Activated naive CD8-positive, alpha-beta T cell treated with anti-CD3 and anti-CD28 coated beads for 36 hours (primary cell): Measurements from ENCODE around the gene EHMT2. TPM values are rescaled to one million over a fixed set of nuclear protein-coding genes. Genes with fewer than 3 reads are reported as not detected.
"Not testable (repeated sequence)": the region's sequence is repeated elsewhere in the genome, so short reads cannot be mapped to it uniquely, and the experiment has no call there.

ENCODE experiments used
- DNase-seq: peaks from one replicate; pipeline ENCODE4 v3.0.0; 2021
- H3K27ac Mint-ChIP-seq: one replicate; pipeline ENCODE4 v1.8.0; 2022; ENCODE audit warnings: mild to moderate bottlenecking, moderate library complexity, mixed read lengths
- H3K27me3 Mint-ChIP-seq: one replicate; pipeline ENCODE4 v1.8.0; 2022; ENCODE audit warnings: mild to moderate bottlenecking, mixed read lengths
- H3K36me3 Mint-ChIP-seq: one replicate; pipeline ENCODE4 v1.8.0; 2021; ENCODE audit warnings: mild to moderate bottlenecking, mixed read lengths
- H3K4me1 Mint-ChIP-seq: one replicate; pipeline ENCODE4 v1.8.0; 2021; ENCODE audit warnings: mixed read lengths
- H3K4me3 Mint-ChIP-seq: one replicate; pipeline ENCODE4 v1.8.0; 2022; ENCODE audit warnings: mild to moderate bottlenecking, moderate library complexity, mixed read lengths
- H3K9me3 Mint-ChIP-seq: one replicate; pipeline ENCODE4 v1.8.0; 2022; ENCODE audit warnings: mixed read lengths
- total RNA-seq, 2 experiments: library from RNA; stranded (reverse); gene quantifications; one replicate each; pipeline ENCODE4 v1.2.3, GENCODE V29; 2021

Gene EHMT2
- total RNA-seq, 2 experiments from 2014 or later: 63.4 to 64.0 TPM

GRCh38 chr6:31927242-31927862 is 29.9 kb upstream of the EHMT2 start, which contains the start of gene C2:
C2 (plus strand) TSS chr6:31927717; CDS start chr6:31927753, 36 bp downstream.
- H3K9me3 Mint-ChIP-seq: no peaks in the 10 kb centered on the region
- H3K36me3 Mint-ChIP-seq: no peaks in the 10 kb centered on the region
- H3K4me1 Mint-ChIP-seq: peaks cover 2% of the 10 kb centered on the region
- H3K4me3 Mint-ChIP-seq: no peak within 1 kb of the TSS
- no peak for DNase-seq
- H3K27me3 Mint-ChIP-seq: no peaks in the 10 kb centered on the region
- H3K27ac Mint-ChIP-seq: no peak within 1 kb of the TSS

GRCh38 chr6:31922942-31923341 is 25.4 kb upstream of the EHMT2 start:
- Mint-ChIP-seq H3K4me1 (peaks cover 2% of the 10 kb centered on the region), H3K27ac (no peak overlapping the region)

DNA sequence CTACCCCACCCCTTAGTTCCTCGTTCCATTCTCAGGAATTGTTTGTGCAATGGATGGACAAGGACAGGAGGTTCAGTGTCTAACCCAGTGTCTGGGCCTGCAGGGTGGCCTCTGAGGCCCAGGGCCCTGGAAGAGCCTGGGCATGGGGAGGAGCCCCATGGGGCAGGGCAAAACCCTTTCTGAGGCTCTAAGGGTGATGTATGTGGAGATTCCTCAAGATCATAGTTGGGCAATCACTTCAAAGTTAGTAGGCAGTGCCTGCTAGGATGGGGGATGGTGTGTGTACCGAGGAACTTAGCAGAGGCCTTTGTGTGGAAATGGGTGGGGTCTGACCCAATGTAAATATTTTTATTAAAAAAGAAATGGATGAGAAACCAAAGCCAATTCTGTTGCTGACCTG is 23.3 kb upstream of the EHMT2 start:
- no peak overlapping the region for H3K27ac Mint-ChIP-seq
- no peaks in the 10 kb centered on the region for H3K36me3 Mint-ChIP-seq
- no peak for DNase-seq
- no peak overlapping the region for H3K4me3 Mint-ChIP-seq
- no peaks in the 10 kb centered on the region for H3K27me3 Mint-ChIP-seq
- peaks cover 2% of the 10 kb centered on the region for H3K4me1 Mint-ChIP-seq
- H3K9me3 Mint-ChIP-seq: no peaks in the 10 kb centered on the region

More at GRCh38 chr6:31922942-31923341, 25.4 kb upstream of the EHMT2 start:
- no peak overlapping the region for H3K4me3 Mint-ChIP-seq
- no peaks in the 10 kb centered on the region for H3K9me3 Mint-ChIP-seq
- H3K27me3 Mint-ChIP-seq: no peaks in the 10 kb centered on the region
- DNase-seq: no peak
- no peaks in the 10 kb centered on the region for H3K36me3 Mint-ChIP-seq

DNA sequence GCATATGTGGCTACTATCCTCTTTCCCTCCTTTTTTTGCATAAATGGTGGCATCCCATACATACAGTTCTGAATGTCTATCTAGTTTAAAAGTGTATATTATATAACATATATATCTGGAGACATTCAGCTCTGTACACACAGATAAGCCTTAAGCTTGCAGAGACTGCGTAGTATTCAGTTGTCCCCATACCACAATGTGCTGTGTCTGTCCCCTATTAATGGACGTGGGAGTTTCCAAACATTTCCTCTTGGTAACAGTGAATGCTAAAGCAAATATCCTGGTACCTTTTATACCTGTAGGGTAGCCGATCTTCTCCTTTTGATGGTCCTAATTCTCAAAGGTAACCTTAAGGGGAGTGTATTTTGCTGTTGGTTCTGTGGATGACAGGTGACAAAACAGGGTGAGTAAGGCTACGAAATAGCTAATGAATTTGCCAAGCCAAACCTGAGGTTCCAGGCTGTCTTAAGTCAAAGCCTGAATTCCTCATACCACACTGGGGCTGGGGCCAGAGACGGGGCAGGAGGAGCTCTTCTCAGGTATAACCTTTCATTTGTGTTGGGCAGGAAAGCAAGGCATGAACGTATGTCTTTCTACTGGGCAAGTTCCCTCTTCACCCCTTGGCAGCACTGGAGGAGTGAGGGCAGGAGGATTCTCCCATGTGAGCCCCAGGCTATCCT is 22.3 kb upstream of the EHMT2 start:
- H3K4me3 Mint-ChIP-seq: no peak overlapping the region
- no peaks in the 10 kb centered on the region for H3K9me3 Mint-ChIP-seq
- no peak for DNase-seq
- H3K36me3 Mint-ChIP-seq: no peaks in the 10 kb centered on the region
- no peaks in the 10 kb centered on the region for H3K4me1 Mint-ChIP-seq
- H3K27ac Mint-ChIP-seq: no peak overlapping the region
- no peaks in the 10 kb centered on the region for H3K27me3 Mint-ChIP-seq

DNA sequence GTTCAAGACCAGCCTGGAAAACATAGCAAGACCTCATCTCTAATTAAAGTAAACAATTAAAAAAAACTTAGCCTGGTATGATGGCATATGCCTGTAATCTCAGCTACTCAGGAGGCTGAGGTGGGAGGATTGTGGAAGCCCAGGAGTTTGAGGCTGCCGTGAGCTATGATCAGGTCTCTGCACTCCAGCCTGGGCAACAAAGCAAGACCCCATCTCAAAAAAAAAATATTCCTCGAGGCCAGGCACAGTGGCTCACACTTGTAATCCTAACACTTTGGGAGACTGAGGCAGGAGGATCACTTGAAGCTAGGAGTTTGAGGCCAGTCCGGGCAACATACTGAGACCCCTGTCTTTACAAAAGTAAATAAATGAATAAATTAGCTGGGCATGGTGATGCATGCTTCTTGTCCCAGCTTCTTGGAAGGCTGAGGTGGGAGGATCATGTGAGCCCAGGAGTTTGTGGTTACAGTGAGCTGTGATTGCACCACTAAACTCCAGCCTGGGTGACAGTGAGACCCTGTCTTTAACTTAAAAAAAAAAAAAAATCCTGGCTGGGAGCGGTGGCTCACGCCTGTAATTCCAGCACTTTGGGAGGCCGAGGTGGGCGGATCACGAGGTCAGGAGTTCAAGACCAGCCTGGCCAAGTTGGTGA is 20.7 kb upstream of the EHMT2 start:
- Mint-ChIP-seq H3K4me1 (no peaks in the 10 kb centered on the region), H3K9me3 (no peaks in the 10 kb centered on the region), H3K27ac (no peak overlapping the region), H3K36me3 (no peaks in the 10 kb centered on the region), H3K27me3 (no peaks in the 10 kb centered on the region), H3K4me3 (no peak overlapping the region)
- DNase-seq: no peak

DNA sequence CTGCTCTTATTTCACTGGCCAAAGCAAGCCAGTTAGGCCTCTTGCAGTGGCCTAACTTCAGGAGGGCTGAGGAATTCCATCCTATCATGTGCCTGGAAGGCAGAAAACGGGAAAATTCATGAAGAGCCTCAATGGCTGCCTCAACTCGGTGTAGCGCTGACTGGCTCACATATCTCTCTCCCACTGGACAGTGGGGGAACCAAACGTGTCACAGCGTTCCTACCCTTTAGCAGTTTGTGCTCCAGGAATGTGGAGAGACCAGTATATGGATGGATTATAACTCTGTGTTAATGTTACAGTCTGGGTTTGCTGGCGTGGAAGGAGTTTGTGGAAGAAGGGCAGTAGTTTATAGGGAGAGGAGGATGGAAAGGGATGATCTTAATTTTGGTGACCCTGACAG is 18.3 kb upstream of the EHMT2 start:
- Mint-ChIP-seq H3K9me3 (no peaks in the 10 kb centered on the region), H3K36me3 (no peaks in the 10 kb centered on the region), H3K4me3 (no peak overlapping the region), H3K4me1 (no peaks in the 10 kb centered on the region), H3K27ac (no peak overlapping the region), H3K27me3 (peaks cover 7% of the 10 kb centered on the region)
- no peak for DNase-seq

GRCh38 chr6:31915351-31915750 is 17.9 kb upstream of the EHMT2 start:
- Mint-ChIP-seq H3K4me1 (peaks cover under 1% of the 10 kb centered on the region), H3K4me3 (no peak overlapping the region), H3K27me3 (peaks cover 7% of the 10 kb centered on the region), H3K27ac (no peak overlapping the region), H3K9me3 (no peaks in the 10 kb centered on the region), H3K36me3 (no peaks in the 10 kb centered on the region)
- DNase-seq: no peak

- Mint-ChIP-seq H3K27me3 (peaks cover 11% of the 10 kb centered on the region), H3K9me3 (no peaks in the 10 kb centered on the region), H3K36me3 (no peaks in the 10 kb centered on the region), H3K4me1 (peaks cover 3% of the 10 kb centered on the region), H3K27ac (no peak overlapping the region), H3K4me3 (no peak overlapping the region)
- no peak for DNase-seq
Observed at GRCh38 chr6:31911826-31912585, 14.5 kb upstream of the EHMT2 start.

DNA sequence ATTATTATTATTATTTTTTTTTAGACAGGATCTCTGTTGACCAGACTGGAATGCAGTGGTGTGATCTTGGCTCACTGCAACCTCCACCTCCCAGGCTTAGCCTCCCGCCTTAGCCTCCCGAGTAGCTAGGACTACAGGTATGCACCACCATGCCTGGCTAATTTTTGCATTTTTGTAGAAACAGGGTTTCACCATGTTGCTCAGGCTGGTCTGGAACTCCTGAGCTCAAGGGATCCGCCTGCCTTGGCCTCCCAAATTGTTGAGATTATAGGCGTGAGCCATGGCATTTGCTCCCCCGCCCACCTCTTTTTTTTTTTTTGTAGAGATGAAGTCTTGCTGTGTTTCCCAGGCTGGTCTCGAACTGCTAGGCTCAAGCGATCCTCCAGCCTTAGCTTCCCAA is 11.8 kb upstream of the EHMT2 start:
- H3K4me1 Mint-ChIP-seq, H3K36me3 Mint-ChIP-seq, DNase-seq, H3K9me3 Mint-ChIP-seq, H3K27ac Mint-ChIP-seq, H3K4me3 Mint-ChIP-seq: not testable (repeated sequence)
- H3K27me3 Mint-ChIP-seq: peaks cover 11% of the 10 kb centered on the region

DNA sequence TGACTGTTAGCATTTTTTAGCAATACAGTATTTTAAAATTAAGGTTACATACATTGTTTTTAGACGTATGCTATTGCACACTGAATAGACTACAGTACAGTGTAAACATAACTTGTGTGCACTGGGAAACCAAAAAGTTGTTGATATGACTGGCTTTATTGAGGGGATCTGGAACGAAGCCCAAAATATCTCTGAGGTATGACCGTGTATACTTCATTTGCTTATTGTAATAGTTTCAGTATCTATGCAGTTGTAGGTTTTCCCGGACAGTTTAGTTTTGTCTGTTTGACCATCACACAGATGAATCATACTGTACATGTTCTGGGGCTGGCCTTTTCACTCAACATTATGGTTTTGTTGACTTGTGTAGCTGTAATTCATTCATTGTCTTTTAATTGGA is 11.3 kb upstream of the EHMT2 start:
- no peak for DNase-seq
- H3K4me3 Mint-ChIP-seq: no peak overlapping the region
- no peaks in the 10 kb centered on the region for H3K36me3 Mint-ChIP-seq
- peaks cover 11% of the 10 kb centered on the region for H3K27me3 Mint-ChIP-seq
- peaks cover 3% of the 10 kb centered on the region for H3K4me1 Mint-ChIP-seq
- H3K9me3 Mint-ChIP-seq: no peaks in the 10 kb centered on the region
- no peak overlapping the region for H3K27ac Mint-ChIP-seq

DNA sequence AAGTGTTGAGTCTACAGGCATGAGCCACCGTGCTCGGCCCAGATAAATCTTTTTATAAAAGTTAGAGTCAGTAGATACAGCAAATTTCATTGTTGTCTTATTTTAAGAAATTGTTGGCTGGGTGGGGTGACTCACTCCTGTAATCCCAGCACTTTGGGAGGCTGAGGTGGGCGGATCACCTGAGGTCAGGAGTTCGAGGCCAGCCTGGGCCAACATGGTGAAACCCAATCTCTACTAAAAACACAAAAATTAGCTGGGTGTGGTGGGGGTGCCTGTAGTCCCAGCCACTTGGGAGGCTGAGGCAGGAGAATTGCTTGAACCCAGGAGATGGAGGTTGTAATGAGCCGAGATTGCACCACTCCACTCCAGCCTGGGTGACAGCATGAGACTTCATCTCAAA is 10.8 kb upstream of the EHMT2 start:
- H3K36me3 Mint-ChIP-seq, H3K9me3 Mint-ChIP-seq, H3K4me3 Mint-ChIP-seq, DNase-seq, H3K4me1 Mint-ChIP-seq, H3K27ac Mint-ChIP-seq: not testable (repeated sequence)
- H3K27me3 Mint-ChIP-seq: peaks cover 11% of the 10 kb centered on the region

GRCh38 chr6:31907158-31907813 is 9.8 kb upstream of the EHMT2 start:
- DNase-seq: no peak
- Mint-ChIP-seq H3K36me3 (no peaks in the 10 kb centered on the region), H3K27me3 (peaks cover 12% of the 10 kb centered on the region), H3K4me3 (no peak overlapping the region), H3K27ac (no peak overlapping the region), H3K4me1 (peaks cover 10% of the 10 kb centered on the region), H3K9me3 (no peaks in the 10 kb centered on the region)

- not testable (repeated sequence) for DNase-seq, H3K9me3 Mint-ChIP-seq, H3K4me3 Mint-ChIP-seq, H3K36me3 Mint-ChIP-seq, H3K27me3 Mint-ChIP-seq, H3K27ac Mint-ChIP-seq
- H3K4me1 Mint-ChIP-seq: peaks cover 10% of the 10 kb centered on the region
Observed at GRCh38 chr6:31906727-31907126, 9.2 kb upstream of the EHMT2 start.

DNA sequence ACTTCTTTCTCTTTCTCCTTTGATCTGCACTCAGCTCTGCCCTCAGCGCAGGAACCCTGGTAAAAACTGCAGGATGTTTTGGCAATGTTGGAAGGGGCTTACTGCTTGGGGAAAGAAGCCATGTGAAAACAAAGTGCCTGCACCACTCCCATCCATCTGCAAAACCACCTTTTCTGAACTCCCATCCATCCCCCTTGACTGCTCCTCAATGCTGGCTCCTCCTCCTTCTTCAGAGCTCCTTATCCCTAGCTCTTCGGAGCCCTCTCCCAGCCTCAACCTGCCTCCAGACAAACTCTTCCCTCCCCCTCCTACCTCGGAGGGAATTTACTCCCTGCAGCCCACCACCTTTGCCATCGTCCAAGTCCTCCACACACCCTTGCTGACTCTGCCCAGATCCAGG is 8.6 kb upstream of the EHMT2 start:
- peaks cover 10% of the 10 kb centered on the region for H3K27me3 Mint-ChIP-seq
- DNase-seq: no peak
- H3K4me1 Mint-ChIP-seq: peaks cover 12% of the 10 kb centered on the region
- H3K36me3 Mint-ChIP-seq: no peaks in the 10 kb centered on the region
- no peak overlapping the region for H3K27ac Mint-ChIP-seq
- H3K9me3 Mint-ChIP-seq: no peaks in the 10 kb centered on the region
- no peak overlapping the region for H3K4me3 Mint-ChIP-seq

GRCh38 chr6:31905041-31905440 is 7.5 kb upstream of the EHMT2 start:
- Mint-ChIP-seq H3K4me3 (no peak overlapping the region), H3K27me3 (peaks cover 10% of the 10 kb centered on the region), H3K4me1 (peaks cover 9% of the 10 kb centered on the region), H3K27ac (no peak overlapping the region), H3K9me3 (no peaks in the 10 kb centered on the region), H3K36me3 (no peaks in the 10 kb centered on the region)
- DNase-seq: no peak
